Stimulated activated CD4-positive, alpha-beta T cell treated with anti-CD3 and anti-CD28 coated beads, Interleukin-15, amount 100 ng/mL, for 24 hours (primary cell): Measurements from ENCODE around the gene TCERG1.
A peak's percentile ranks its signal among the peaks of the same experiment; 100 is the strongest.

ENCODE experiments used
- DNase-seq: peaks from one replicate; pipeline ENCODE4 v3.0.0-alpha.2; 2020

TCERG1 gene

DNA sequence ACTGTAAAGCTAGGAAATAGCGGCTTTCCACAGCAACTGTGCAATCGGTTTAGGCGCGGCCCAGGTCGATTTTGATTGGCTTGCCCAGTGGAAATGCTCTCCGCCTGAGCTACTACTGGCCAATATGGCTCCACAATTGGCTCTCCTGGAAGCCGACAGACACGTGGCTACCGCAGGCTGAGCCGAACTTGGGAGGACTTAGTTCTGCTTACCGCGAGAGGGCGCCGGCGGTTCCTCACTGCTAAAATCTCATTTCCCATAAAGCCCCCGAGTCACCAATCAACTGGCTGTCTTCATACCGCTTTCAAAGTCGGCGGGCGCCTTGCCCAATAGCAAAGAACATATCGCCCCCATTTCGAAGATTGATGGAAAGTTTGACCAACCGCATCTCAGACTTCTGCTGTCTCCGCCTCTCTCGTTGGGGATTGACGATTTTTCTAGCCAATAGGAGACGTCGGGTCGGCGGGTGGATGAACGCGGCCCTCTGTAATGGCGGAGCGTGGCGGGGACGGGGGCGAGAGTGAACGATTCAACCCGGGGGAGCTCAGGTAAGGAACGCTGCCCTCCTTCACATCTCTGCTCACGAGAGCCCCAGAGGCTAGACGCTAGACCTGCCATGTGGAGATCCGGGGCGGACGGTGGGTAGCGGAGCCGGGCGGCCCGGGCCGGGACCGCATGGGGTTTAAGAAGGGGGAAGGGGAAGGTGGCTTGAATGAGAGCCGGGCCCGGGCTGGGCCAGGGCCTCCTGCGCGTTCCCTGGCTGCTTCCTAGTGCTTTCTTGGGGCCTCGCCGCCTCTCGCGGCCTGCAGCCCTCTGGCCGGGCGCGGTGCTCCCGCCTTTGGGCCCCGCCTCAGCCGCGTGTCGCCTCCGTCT is at the start of gene TCERG1:
TSS of gene TCERG1 (plus strand) at position 473 of the 873 bp plus-strand sequence. CDS start at position 490, 17 bp downstream.
- peak; percentile 98 for DNase-seq

DNA sequence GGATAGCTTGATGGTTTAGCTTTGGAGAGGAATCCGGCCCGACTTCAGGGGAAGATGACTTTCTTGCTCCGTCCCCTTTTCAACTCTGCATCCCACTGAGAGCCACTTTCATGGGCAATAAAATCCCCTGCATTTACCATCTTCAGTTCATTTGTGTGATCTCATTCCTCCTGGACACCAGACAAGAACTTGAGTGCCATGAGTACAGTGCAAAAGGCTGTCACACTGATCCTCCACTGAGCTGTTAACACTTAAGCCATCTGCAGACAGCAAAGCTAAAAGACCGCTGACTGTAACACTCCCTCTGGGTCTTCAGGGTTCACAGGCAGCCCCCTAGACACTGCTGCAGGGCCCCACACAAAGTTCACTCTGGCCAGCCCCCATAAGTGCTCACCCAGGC is 48.3 kb upstream of the TCERG1 start:
- no peak for DNase-seq

DNA sequence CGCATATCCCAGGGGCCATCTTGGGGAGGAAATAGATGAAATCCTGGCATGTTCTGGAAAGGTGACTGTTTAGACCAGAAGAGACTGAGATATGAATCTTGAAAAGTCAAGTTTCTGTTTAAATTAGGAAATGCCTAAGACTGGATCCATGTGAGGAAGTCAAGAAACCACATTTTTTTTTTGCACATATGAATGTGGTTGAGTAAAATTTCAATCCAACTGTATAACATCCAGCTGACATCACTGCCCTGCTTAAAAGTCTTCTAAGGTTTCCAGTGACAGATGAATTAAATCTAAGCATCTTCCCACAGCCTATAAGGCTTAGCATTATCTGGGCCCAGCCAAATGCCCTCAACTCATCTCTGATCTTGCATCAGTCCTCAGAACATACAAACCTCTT is 47.7 kb upstream of the TCERG1 start:
- no peak for DNase-seq

DNA sequence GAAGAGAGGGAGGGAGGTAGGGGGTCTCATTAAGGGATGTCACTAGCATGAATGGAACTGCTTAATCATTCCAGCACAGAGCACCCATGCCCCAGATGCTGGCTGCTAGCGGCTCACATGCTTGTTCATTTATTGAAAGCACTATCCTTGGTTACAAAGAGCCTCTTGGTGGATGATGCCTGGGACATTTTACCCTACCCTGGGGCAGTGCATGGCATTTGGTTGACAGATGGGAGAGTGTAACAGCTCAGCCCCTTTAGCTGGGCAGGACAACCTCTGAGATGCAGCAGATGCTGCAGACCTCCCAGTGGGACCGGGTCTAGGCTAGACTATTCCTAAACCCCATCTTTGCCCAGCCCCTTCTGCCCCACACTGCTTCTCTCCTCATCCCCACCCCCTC is 46.9 kb upstream of the TCERG1 start:
- no peak for DNase-seq

DNA sequence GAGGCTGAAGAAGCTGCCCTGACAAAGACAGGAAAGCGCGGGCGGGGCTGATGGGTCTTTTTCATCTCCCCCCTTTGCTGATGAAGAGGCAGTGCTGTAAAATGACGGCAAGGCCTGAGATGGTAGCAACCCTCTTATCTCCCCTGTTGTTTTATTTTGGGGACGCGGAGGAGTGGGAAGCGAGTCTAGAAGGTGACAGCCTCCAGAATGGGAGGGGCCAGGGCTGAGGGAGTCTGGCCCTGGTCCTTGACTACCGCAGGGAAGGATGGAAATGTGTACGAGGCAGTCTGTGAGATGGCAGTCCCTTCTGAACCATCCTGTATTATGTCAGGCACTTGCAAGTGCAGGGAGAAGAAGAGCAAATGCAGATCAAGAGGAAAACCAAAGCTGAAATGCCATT is 46.1 kb upstream of the TCERG1 start:
- no peak for DNase-seq

DNA sequence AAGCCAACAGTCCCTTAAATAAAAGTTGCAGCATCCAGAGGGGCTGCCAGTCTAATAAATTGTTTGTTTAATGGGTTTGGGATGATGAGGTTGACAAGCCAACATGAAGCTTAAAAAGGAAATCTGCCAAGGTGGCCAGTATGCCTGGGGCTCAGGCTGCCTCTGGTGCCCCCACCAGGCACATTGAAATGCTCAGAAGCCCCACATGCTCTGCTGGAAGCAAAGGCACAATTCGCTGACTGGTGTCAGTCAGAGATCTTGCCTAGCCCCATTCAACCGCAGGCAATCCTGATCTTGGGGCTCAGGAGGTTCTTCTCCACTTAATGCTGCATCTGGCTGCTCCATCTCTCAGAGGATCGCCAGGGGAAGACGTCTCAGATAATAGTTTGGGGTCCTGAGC is 44.2 kb upstream of the TCERG1 start:
- DNase-seq, result no peak

DNA sequence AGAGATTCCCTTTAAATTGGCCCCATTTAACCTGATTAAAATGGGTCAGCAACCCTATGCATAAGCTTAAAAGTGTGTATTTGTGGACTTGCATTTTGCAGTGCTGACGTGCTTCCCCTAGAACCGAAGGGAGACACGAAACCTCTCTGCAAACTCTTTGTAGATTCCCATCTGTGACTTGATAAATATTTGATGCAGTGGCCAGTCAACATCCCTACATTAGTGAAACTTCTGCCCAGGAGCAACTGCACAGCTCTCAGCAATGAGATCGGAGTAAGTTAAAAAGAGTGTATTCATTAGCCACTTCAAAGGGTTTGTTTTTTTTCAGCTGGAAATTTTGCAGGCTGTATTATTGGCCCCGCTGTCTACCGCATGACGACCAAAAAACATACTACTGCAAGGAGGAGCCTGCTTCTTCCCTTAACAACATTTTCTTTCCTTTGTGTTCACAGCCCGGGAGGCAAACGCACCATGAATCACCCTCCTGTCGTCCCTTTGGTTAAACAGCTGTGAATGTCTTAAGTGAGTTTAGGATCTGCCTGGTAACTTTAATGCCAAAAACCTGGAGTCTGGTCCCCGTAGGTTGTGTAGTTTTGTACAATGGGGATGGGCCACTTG is 38.0 kb upstream of the TCERG1 start:
- no peak for DNase-seq

DNA sequence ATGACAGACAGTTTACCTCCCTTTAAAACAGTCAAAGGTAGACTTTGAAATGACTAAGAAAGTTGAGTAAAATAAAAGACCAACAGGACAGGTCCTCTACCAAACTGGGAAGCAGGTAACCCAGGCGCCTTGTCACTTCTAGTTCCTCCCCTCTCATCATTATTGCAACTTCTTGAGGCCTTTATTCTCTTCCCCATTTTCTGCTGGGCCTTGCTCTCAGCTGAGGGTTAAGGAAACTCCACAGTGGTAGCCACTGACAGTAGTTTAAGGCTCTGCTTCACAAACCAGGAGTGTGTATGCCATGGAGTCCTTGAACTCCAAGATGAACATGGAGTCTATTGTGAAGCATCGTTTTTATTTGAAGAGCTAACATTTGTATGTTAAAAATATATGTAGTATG is 36.9 kb upstream of the TCERG1 start:
- DNase-seq, result no peak

DNA sequence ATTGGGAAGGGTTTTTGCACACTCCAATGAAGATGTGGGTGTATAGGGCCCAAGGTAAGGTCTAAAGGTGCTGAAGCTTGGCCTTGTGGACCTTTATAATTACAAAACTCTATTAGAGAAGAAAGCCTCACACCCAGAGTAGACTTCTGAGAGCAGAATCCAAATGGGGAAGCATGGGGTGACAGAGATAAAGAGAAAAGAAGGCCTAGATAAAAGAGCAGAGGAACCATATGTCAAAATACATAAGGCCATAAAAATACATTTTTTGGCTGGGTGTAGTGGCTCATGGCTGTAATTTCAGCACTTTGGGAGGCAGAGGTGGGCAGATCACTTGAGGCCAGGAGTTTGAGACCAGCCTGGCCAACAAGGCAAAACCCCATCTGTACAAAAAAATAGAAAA is 27.4 kb upstream of the TCERG1 start:
- DNase-seq, result no peak

DNA sequence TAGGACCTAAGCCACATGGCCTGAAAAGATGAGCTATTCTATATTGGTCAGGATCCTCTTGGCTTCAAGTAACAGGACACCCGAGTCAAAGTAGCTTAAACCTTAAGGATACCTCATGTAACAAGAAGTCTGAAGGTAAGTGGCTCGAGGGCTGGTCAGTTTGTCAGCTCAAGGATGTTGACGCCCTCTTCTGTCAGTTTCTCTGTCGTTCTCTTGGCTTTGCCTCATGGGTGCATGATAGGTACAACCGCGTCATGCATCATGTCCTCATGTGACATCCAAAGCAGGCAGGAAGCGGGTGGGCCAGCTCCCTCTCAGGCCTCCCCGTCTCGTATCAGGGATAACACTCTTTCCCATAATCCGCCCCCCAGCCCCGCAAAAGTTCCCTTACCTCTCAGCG is 22.1 kb upstream of the TCERG1 start:
- no peak for DNase-seq

DNA sequence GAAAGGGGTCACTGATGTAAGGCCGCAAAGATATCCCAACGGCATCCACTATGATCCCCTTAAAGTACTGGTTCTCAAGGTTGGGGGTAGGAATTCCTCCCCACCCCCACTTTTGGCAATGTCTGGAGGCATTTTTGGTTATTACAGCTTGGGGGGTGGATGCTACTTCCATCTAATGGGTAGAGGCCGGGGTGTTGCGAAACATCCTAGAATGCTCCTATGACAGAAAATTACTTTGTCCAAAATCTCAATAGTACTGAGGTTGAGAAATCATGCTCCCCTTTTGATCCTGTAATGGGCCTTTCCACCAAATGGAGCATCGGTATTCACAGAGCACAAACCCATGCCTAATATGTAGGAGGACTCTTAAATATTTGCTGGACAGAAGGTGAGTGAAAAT is 20.8 kb upstream of the TCERG1 start:
- no peak for DNase-seq

DNA sequence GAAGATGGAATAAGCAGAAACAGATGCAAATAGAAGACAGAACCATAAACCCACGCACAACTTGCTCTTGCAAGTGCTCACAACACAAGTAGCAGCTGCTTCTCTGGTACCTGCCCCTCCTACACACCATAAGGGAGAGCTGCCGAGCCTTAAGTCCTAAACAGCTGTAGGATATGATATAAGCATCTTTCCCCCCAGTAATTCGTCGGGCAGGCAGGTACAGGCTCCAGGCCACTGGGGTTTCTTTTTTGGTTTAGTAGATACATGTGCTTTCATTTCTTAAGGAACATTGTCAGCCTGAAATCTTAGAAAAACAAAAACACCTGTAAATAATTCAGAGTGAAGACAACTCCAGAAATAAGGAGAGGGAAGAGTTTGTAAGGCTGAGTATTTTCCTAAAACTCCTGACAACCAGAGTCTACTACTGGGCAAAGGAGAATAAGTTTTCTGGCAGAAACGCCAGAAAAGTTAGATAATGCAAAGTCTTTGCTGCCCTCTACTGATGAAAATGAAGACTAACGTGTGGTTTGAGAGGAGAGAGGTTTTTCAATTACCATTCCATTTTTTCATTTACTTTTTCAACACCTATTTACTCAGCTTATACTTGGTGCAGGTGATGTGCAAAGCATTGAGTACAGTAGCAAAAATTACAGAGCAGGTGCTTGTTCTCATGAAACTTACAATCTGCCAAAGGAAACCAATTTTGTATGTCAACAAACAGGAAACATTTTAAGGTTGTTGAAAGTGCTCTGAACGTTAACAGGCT is 20.1 kb upstream of the TCERG1 start:
- no peak for DNase-seq

DNA sequence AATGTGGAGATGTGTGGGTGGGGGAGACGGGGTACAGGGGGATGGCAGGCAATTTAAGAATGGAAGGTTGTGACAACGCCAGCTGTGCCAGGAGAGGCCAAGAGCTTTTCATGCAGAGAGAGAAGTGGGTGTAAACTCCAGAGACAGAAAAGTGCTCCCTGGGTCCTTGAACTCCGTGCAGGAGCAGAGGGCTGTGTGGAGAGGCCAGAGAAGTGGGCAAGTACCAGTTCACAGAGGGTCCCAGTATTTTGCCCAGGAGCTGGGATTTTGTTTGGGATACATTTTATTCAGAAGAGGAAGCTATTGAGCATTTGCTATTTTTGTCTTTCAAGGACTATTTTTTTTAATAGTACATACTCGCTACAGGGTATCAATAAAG is 19.5 kb upstream of the TCERG1 start:
- no peak for DNase-seq

DNA sequence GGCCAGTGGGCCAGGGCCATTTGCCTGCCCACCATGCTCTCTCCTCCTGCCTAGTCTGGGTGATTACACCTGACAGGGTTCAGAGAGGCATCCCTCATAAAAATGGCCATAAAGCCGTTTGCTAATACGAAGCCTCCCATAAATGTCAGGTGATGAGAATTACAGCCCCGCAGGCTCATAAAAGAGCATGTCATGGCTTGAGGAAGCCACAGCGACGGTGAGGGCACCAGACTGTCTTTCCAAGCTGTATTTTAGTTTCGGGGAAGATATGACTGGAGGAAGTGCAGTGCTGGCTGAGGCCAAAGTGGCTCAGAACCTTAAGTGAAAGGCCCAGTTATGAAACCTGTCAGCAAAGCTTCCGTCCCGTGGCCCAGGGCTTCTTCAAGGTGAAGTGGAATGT is 18.5 kb upstream of the TCERG1 start:
- no peak for DNase-seq

DNA sequence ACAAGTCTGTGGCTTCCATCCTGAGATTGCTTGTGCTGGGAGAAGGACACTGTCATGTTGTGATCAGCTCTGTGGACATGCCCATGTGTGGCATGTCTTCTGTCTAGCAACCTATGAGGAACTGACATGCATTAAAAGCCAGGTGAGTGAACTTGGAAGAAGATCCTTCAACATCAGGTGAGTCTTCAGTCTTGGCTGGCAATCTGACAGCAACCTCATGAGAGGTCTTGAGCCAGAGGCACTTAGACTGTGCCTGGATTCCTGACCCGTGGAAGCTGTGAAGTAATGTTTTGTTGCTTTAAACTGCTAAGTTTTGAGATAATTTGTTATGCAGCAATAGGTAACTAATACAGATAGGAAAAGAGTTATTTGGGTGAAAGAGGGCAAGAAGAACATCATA is 6.8 kb upstream of the TCERG1 start:
- DNase-seq, result no peak

DNA sequence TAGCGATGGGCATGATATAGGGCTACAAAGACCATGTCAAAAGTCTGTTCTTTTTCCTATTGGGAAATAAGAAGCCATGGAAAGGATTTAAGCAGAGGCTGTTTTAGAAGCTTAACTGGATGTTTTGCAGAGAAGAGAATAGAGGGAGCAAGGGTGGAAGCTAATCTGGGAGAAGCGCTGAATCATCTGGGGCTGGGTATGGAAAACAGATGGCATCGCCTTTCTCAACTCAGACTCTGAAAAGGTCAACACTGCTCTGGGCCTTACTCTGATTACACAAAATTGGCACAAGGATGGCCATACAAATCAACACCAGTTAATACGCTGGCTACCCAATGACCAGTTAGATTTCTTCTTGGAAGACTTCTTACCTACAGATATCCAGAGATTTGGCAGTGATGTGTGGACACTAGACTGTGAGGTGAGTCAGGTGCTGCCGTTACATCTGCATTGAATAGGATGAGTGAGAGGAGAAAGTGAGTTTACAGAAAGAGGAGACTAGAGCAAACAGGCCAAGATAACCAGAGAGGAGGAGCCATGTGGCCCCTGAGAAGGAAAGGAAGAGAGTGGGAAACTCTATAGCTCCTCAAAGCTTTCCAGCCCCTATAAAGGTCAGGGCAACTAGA is 6.2 kb upstream of the TCERG1 start:
- no peak for DNase-seq

DNA sequence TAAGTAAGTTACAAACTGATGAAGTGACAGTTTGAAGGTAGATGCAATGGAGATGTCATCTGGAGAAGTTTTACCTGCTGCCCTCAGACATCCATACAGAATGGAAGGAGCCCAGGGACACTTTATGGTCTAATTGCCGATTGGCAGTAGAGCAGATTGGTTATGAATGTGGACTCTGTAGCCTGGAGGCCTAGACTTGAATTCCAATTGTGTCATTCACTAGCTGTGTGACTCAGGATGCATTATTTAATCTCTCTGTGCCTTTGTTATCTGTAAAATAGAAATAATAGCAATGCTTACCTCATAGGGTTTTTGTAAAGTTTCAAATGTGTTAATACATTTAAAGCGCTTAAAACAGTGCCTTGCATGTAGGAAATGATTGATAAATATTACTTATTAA is 5.2 kb upstream of the TCERG1 start:
- DNase-seq, result no peak

DNA sequence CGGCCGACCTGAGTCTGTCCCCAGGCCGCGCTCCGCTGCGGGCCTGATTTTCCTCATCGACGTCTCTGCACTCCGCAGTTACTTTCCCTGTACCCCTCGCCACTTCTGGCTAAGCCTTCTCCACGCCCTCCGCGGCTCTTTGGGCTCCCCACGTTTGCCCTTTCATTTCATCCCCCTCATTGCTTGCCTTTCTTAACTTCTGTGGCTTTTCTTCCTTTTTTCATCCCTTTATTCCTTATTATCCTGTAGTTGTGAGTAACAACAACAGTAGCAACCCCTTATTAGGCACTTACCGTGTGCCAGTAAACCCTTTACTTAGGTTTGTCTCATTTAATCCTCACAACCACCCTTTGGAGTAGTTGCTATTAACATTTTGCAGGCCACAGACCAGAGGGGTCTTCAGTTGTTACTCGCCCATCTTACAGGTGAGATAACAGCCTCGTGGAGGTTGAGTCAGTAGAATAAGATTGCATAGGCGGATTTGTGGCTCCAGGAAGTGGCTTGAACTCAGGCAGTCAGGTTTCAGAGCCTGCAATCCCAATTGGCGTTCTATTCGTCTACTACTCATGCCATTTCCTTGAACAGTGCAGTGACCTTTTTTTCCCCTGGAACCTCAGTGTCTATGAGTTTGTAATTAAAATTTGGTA is 724 bp downstream of the TCERG1 start:
- DNase-seq, result peak; percentile 56

DNA sequence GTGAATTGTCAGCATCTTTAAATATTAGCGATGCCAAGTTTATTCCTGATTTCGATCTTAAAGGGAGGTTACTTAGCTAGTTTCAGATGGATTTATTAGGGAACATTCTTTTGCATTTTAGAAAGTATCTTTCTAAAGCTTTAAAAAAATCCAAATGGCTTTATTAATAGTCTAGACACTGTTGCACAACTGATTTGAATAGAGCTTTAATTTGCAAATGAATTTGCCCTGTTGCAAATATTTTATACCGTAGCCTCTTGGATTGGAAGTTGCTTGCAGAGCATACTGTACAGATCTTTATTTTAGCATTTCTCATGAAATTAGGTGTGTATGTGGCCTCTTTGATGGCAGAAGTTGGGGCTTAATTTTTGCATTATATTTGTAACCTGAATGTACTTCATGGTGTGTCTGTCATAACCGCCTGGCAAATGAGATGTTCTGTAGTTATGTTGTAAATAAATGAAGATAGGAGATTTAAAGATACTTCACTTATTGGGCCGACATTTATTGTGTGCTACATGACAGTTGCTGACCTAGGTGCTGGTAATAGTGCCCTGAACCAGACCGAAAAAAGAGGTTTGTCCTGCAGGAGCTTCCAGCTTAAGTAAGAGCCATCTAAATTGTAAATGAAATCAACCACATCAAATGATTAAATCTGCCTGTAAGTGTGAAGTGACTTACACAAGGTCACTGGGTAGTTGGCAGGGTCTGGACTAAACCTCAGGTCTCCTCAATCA is 1.8 kb downstream of the TCERG1 start:
- no peak for DNase-seq

DNA sequence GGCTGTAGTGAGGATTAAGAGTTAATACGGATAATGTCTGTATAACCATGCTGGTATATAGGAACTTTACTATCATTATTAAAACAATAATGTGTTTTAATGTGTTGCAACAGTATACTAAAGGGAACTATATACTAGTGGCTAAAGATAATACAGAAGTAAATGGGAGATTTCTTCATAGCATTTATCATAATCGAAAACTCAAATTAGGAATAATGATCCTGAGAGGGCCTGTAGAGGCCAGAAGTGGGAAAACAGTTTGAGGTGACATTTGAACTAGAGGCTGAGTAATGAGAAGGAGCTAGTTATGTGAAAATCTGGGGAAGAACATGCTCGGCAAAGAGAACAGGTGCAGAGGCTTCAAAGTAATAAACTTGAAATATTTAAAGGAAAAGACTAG is 2.9 kb downstream of the TCERG1 start:
- DNase-seq, result no peak

DNA sequence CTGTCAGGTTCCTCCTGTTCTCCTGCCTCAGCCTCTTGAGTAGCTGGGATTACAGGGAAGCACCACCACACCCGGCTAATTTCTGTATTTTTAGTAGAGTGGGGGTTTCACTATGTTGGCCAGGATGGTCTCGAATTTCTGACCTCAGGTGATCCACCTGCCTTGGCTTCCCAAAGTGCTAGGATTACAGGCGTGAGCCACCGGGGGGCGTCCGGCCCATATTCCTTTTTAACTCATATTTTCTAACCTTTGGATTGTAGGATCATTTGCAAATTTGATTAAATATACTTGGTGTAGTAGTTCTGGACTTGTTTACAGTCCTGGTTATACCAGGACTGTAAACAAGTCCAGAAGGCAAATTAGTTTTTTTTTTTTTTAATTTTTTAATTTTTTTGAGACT is 4.3 kb downstream of the TCERG1 start:
- DNase-seq, result no peak

DNA sequence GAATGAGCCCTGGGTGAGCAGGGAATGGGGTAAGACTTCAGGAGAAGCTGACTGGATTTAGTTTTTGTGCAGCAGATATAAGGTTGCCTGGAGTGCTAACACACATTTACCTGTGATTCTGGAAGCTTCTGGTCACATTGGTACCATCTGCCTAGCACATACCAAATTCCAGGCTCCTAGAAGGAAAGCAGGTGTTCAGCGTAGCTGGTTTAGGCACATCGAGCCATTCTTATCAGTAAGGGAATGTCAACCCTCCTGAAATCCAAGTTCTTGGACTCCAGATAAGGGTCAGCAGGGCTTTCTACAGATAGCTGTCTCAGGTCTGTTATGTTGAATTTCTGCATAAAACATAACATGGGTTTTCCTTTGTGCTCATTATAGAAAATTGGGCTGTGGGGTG is 10.3 kb downstream of the TCERG1 start:
- no peak for DNase-seq
